Measurements from ENCODE around the gene USP32.

The USP32 gene

GRCh38 chr17:60390186-60390585 is 1.7 kb downstream of the USP32 start:
- no peak overlapping the region for H2AFZ ChIP-seq (ENCODE audit: low read length)
- H3K27ac ChIP-seq (ENCODE audit: low read depth, low read length, poor library complexity, severe bottlenecking), result no peak overlapping the region
- H3K4me2 ChIP-seq (ENCODE audit: low read length), result peak overlapping the region; percentile 99
- H4K20me1 ChIP-seq (ENCODE audit: insufficient read depth, low read length), result no peaks in the 10 kb centered on the region
- H3K9me2 ChIP-seq (ENCODE audit: low read depth, low read length), result no peaks in the 10 kb centered on the region
- peak overlapping the region; percentile 90 for H3K4me3 ChIP-seq (ENCODE audit: low read depth, low read length, poor library complexity, severe bottlenecking)
- H3K27me3 ChIP-seq (ENCODE audit: insufficient read depth, low read length), result no peaks in the 10 kb centered on the region
- peaks cover 28% of the 10 kb centered on the region for H3K79me2 ChIP-seq (ENCODE audit: insufficient read depth, low read length)
- H3F3A ChIP-seq (ENCODE audit: insufficient read depth, low read length), result no peaks in the 10 kb centered on the region; the same call in 1 of the 2 replicates
- no peaks in the 10 kb centered on the region for H3K9me3 ChIP-seq (ENCODE audit: low read length)
- H3K9ac ChIP-seq (ENCODE audit: low read length), result peak overlapping the region; percentile 88; the same call in 1 of the 2 replicates
- peaks cover 42% of the 10 kb centered on the region for H3K4me1 ChIP-seq (ENCODE audit: insufficient read depth, low read length, severe bottlenecking)
- TF ChIP-seq EZH2 (IDR thresholded peaks at IDR 0.05; ENCODE audit: borderline replicate concordance, low read length), result no peak
- TF ChIP-seq, protein P1, sequence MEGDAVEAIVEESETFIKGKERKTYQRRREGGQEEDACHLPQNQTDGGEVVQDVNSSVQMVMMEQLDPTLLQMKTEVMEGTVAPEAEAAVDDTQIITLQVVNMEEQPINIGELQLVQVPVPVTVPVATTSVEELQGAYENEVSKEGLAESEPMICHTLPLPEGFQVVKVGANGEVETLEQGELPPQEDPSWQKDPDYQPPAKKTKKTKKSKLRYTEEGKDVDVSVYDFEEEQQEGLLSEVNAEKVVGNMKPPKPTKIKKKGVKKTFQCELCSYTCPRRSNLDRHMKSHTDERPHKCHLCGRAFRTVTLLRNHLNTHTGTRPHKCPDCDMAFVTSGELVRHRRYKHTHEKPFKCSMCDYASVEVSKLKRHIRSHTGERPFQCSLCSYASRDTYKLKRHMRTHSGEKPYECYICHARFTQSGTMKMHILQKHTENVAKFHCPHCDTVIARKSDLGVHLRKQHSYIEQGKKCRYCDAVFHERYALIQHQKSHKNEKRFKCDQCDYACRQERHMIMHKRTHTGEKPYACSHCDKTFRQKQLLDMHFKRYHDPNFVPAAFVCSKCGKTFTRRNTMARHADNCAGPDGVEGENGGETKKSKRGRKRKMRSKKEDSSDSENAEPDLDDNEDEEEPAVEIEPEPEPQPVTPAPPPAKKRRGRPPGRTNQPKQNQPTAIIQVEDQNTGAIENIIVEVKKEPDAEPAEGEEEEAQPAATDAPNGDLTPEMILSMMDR (IDR thresholded peaks at IDR 0.05; ENCODE audit: low read length), result no peak
- H3K36me3 ChIP-seq (ENCODE audit: insufficient read depth, low read length), result no peaks in the 10 kb centered on the region

GRCh38 chr17:60388742-60389141 is 3.2 kb downstream of the USP32 start:
- H3K9me3 ChIP-seq (ENCODE audit: low read length), result no peaks in the 10 kb centered on the region
- H3K9ac ChIP-seq (ENCODE audit: low read length), result no peak overlapping the region
- H3F3A ChIP-seq (ENCODE audit: insufficient read depth, low read length), result no peaks in the 10 kb centered on the region
- no peaks in the 10 kb centered on the region for H3K36me3 ChIP-seq (ENCODE audit: insufficient read depth, low read length)
- TF ChIP-seq, protein P1 (IDR thresholded peaks at IDR 0.05; ENCODE audit: low read length), result no peak
- no peak for TF ChIP-seq EZH2 (IDR thresholded peaks at IDR 0.05; ENCODE audit: borderline replicate concordance, low read length)
- peaks cover 28% of the 10 kb centered on the region for H3K79me2 ChIP-seq (ENCODE audit: insufficient read depth, low read length)
- no peak overlapping the region for H3K4me3 ChIP-seq (ENCODE audit: low read depth, low read length, poor library complexity, severe bottlenecking)
- no peak overlapping the region for H3K4me2 ChIP-seq (ENCODE audit: low read length)
- no peaks in the 10 kb centered on the region for H3K9me2 ChIP-seq (ENCODE audit: low read depth, low read length)
- H3K4me1 ChIP-seq (ENCODE audit: insufficient read depth, low read length, severe bottlenecking), result peaks cover 42% of the 10 kb centered on the region
- no peaks in the 10 kb centered on the region for H3K27me3 ChIP-seq (ENCODE audit: insufficient read depth, low read length)
- H4K20me1 ChIP-seq (ENCODE audit: insufficient read depth, low read length), result no peaks in the 10 kb centered on the region
- H3K27ac ChIP-seq (ENCODE audit: low read depth, low read length, poor library complexity, severe bottlenecking), result no peak overlapping the region
- no peak overlapping the region for H2AFZ ChIP-seq (ENCODE audit: low read length)

DNA sequence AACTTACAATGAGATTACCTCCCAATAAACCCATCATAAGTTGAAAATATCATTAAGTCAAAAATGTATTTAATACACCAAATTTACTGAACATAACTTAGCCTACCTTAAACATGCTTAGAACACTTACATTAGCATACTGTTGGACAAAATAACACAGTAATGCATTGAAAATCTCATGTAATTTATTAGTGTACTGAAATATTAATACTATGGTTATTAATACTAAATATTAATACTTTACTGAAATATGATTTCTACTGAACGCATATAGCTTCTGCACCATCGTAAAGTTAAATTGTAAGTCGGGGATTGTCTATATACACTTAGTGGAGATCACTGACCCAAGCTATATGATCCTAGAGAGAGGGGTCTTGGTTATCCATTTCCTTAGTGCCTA is 4.3 kb downstream of the USP32 start:
- peaks cover 37% of the 10 kb centered on the region for H3K4me1 ChIP-seq (ENCODE audit: insufficient read depth, low read length, severe bottlenecking)
- no peaks in the 10 kb centered on the region for H3F3A ChIP-seq (ENCODE audit: insufficient read depth, low read length)
- no peaks in the 10 kb centered on the region for H3K27me3 ChIP-seq (ENCODE audit: insufficient read depth, low read length)
- no peaks in the 10 kb centered on the region for H3K9me2 ChIP-seq (ENCODE audit: low read depth, low read length)
- H4K20me1 ChIP-seq (ENCODE audit: insufficient read depth, low read length), result no peaks in the 10 kb centered on the region
- H3K9ac ChIP-seq (ENCODE audit: low read length), result no peak overlapping the region
- TF ChIP-seq, protein P1 (IDR thresholded peaks at IDR 0.05; ENCODE audit: low read length), result no peak
- TF ChIP-seq EZH2 (IDR thresholded peaks at IDR 0.05; ENCODE audit: borderline replicate concordance, low read length), result no peak
- H3K4me2 ChIP-seq (ENCODE audit: low read length), result no peak overlapping the region
- no peaks in the 10 kb centered on the region for H3K36me3 ChIP-seq (ENCODE audit: insufficient read depth, low read length)
- peaks cover 28% of the 10 kb centered on the region for H3K79me2 ChIP-seq (ENCODE audit: insufficient read depth, low read length)
- H3K9me3 ChIP-seq (ENCODE audit: low read length), result no peaks in the 10 kb centered on the region
- H3K27ac ChIP-seq (ENCODE audit: low read depth, low read length, poor library complexity, severe bottlenecking), result no peak overlapping the region
- no peak overlapping the region for H2AFZ ChIP-seq (ENCODE audit: low read length)
- H3K4me3 ChIP-seq (ENCODE audit: low read depth, low read length, poor library complexity, severe bottlenecking), result no peak overlapping the region

All from OCI-LY1 (cell line).